Uterus (tissue), 4 donors: ENCODE measurements around the gene TUT7. TPM values are rescaled to one million over a fixed set of nuclear protein-coding genes. Genes with fewer than 3 reads are reported as not detected.

Experiments
- DNase-seq, 2 donors: peaks; one replicate each; pipeline ENCODE4 v3.0.0-alpha.2; 2019 to 2020
- H3K27ac ChIP-seq, 2 donors: fragments of 200-600 bp; sonication (generic); 1 replicate in 1 of 2; 2 replicates in 1 of 2; pipeline ENCODE4 v1.5.1; 2016 to 2018
- H3K27me3 ChIP-seq, 2 donors: fragments of 200-600 bp; sonication (generic); one replicate each; pipeline ENCODE4 v1.5.1; 2018 to 2019; ENCODE audit warnings: control low read depth in 1 of 2
- H3K36me3 ChIP-seq, 2 donors: fragments of 200-600 bp; sonication (generic); one replicate each; pipeline ENCODE4 v1.5.1; 2019; ENCODE audit warnings: control low read depth in 1 of 2
- H3K4me1 ChIP-seq, 2 donors: fragments of 200-600 bp; sonication (generic); one replicate each; pipeline ENCODE4 v1.5.1; 2018 to 2019; ENCODE audit warnings: control low read depth in 1 of 2
- H3K4me3 ChIP-seq, 2 donors: fragments of 200-600 bp; sonication (generic); 1 replicate in 1 of 2; 2 replicates in 1 of 2; pipeline ENCODE4 v1.5.1; 2018 to 2019; ENCODE audit warnings: mild to moderate bottlenecking in 1 of 2
- H3K9me3 ChIP-seq, 2 donors: fragments of 200-600 bp; sonication (generic); one replicate each; pipeline ENCODE4 v1.5.1; 2019; ENCODE audit warnings: control low read depth in 1 of 2
- CTCF ChIP-seq, 4 experiments: fragments of 200-600 bp in 2 of 4; fragments of 450-650 bp in 2 of 4; sonication (generic) in 2 of 4; IDR thresholded peaks; one replicate each; pipeline ENCODE4 v1.5.1; 2016 to 2019; ENCODE audit warnings: antibody characterized with exemption in 4 of 4, mild to moderate bottlenecking in 2 of 4, moderate library complexity in 1 of 4
- POLR2A ChIP-seq, 2 donors: fragments of 450-650 bp; IDR thresholded peaks; one replicate each; pipeline ENCODE4 v1.6.1; 2016; ENCODE audit warnings: antibody characterized with exemption in 2 of 2, mild to moderate bottlenecking in 1 of 2, moderate library complexity in 1 of 2
- intact Hi-C: fragments of 100-400 bp; cut with DNase I; formaldehyde crosslinking; loops from one replicate; pipeline ENCODE4 v1.15.1; 2023; ENCODE audit warnings: low total_unique reads
- total RNA-seq, 4 donors: library from RNA; depleted of rRNA in 3 of 4; stranded (reverse); fragments of >200 nt in 3 of 4; gene quantifications; one replicate each; pipeline versions ENCODE4 v1.1.0 to v1.2.4, GENCODE V29; 2014 to 2023
- donor health status: DM: yes; HTN: yes; CAD: no.

Gene TUT7
- total RNA-seq, 4 donors from 2014 or later: 13.8 to 41.5 (median 20.3) TPM

GRCh38 chr9:86359151-86359879 lies 5.1 kb upstream of the TUT7 start:
- Histone ChIP-seq H3K4me3 (no peak overlapping the region), H3K27me3 (no peaks in the 10 kb centered on the region), H3K36me3 (no peaks in the 10 kb centered on the region), H3K9me3 (no peaks in the 10 kb centered on the region), H3K4me1 (no peaks in the 10 kb centered on the region), H3K27ac (no peak overlapping the region)
- no peak for DNase-seq
- intact Hi-C loops: no loop called here
- TF ChIP-seq CTCF (IDR thresholded peaks at IDR 0.05) (no peak), POLR2A (IDR thresholded peaks at IDR 0.05) (no peak)

GRCh38 chr9:86356871-86357866 lies 3.0 kb upstream of the TUT7 start:
- intact Hi-C loops: no loop called here
- TF ChIP-seq POLR2A (IDR thresholded peaks at IDR 0.05) (no peak), CTCF (IDR thresholded peaks at IDR 0.05) (no peak)
- DNase-seq: no peak

GRCh38 chr9:86355814-86356213 lies 1.6 kb upstream of the TUT7 start:
- Histone ChIP-seq H3K4me3 (no peak overlapping the region), H3K4me1 (peaks cover 0 to 4% of the 10 kb centered on the region in 2 donors), H3K27ac (no peak overlapping the region), H3K9me3 (no peaks in the 10 kb centered on the region), H3K27me3 (no peaks in the 10 kb centered on the region), H3K36me3 (no peaks in the 10 kb centered on the region)
- intact Hi-C loops: no loop called here
- TF ChIP-seq CTCF (IDR thresholded peaks at IDR 0.05) (no peak), POLR2A (IDR thresholded peaks at IDR 0.05) (no peak)
- DNase-seq: no peak

More at GRCh38 chr9:86356871-86357866, 3.0 kb upstream of the TUT7 start:
- Histone ChIP-seq H3K4me3 (no peak overlapping the region), H3K9me3 (no peaks in the 10 kb centered on the region), H3K27ac (no peak overlapping the region), H3K4me1 (peaks cover 0 to 2% of the 10 kb centered on the region in 2 donors), H3K27me3 (no peaks in the 10 kb centered on the region), H3K36me3 (no peaks in the 10 kb centered on the region)

GRCh38 chr9:86354818-86355309 lies 654 bp upstream of the TUT7 start:
- peak overlapping the region; percentile 90 to 92 for H3K27ac ChIP-seq
- H3K4me3 ChIP-seq: peak overlapping the region; percentile 65 to 93
- H3K36me3 ChIP-seq: no peaks in the 10 kb centered on the region
- no peaks in the 10 kb centered on the region for H3K27me3 ChIP-seq
- H3K9me3 ChIP-seq: no peaks in the 10 kb centered on the region
- H3K4me1 ChIP-seq: peaks cover 4% of the 10 kb centered on the region in 2 donors
- TF ChIP-seq POLR2A (IDR thresholded peaks at IDR 0.05) (no peak), CTCF (IDR thresholded peaks at IDR 0.05) (peak in 2 of 4 experiments; percentile 10 to 23)
- intact Hi-C loops: no loop called here
- DNase-seq: no peak
